ENCODE results near the gene MXRA8. TPM values are rescaled to one million over a fixed set of nuclear protein-coding genes. Genes with fewer than 3 reads are reported as not detected.

The MXRA8 gene
- total and polyA plus RNA-seq, 9 of the 15 experiments (the other 6 are each of a cell fraction or from before 2014, with no cell fraction given) = 0.66 to 11.3 (median 6.3) TPM

DNA sequence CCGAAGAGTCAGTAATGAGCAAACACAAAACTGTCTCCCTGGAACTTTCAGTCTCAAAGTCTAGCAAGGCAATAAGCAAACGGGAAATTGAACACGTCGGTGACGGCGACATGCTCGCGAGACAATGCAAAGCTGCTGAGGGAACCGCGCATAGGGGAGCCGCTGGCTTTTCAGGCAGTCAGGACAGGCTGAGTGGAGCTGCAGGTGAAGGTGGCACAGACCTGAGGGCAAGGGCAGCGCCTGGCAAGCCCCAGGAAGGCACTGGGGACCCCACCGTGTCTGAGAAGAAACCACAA, 38.8 kb downstream of the MXRA8 start:
- ATAC-seq (no peak), FAIRE-seq (no peak), DNase-seq (ENCODE audit: extremely low read depth in 1 of 4, low spot score in 3 of 4) (no peak)
- Histone ChIP-seq H3K4me1 (replicated peaks in 1 of 2; ENCODE audit: control insufficient read depth in 2 of 2, insufficient read depth in 2 of 2, low read length in 2 of 2) (peaks cover 37 to 81% of the 10 kb centered on the region in 2 experiments), H3K79me2 (ENCODE audit: control insufficient read depth, insufficient read depth, low read length) (peaks cover 66% of the 10 kb centered on the region), H4K20me1 (replicated peaks; ENCODE audit: control insufficient read depth, insufficient read depth, low read length) (peaks cover 28% of the 10 kb centered on the region; the same call in 1 of the 2 replicates), H3K9ac (ENCODE audit: insufficient read depth in 1 of 2, low read depth in 2 of 2, low read length in 2 of 2) (peak overlapping the region in 1 of 2 experiments; percentile 83; a peak in 2 of 4 replicates), H3K27me3 (ENCODE audit: control insufficient read depth in 2 of 2, insufficient read depth in 2 of 2, low read length in 2 of 2) (no peaks in the 10 kb centered on the region), H3K36me3 (ENCODE audit: control insufficient read depth, insufficient read depth, low read length) (peaks cover 74% of the 10 kb centered on the region), H3K9me3 (replicated peaks; ENCODE audit: control insufficient read depth, insufficient read depth, low read depth, low read length) (no peaks in the 10 kb centered on the region), H3K4me2 (ENCODE audit: insufficient read depth, low read length) (no peak overlapping the region), H3K4me3 (no peak overlapping the region), H3K9me1 (ENCODE audit: control insufficient read depth, insufficient read depth, low read length) (peaks cover 13% of the 10 kb centered on the region), H2AFZ (ENCODE audit: low read depth, low read length) (no peak overlapping the region), H3K27ac (ENCODE audit: extremely low read depth, low read depth, low read length) (no peak overlapping the region; the same call in 2 of the 3 replicates)
- in situ Hi-C loops (cut with MboI) = no loop called here
- ChIA-PET POLR2A (interaction anchor here (4.3 kb wide), 1 partner anchor 9 kb away, joined by 30 read pairs; no protein-coding TSS in a partner anchor), CTCF (ENCODE audit: low intra/inter-chr PET ratio) (no interaction called here)
- 88% methylated on average over 11 of the region's 13 CpGs for WGBS (ENCODE audit: insufficient coverage, low coverage, missing lambda C conversion rate)
- intact Hi-C loops (cut with micrococcal nuclease) = no loop called here
- no TSS peak for BruUV-seq (replicated peaks)
- no peak for TF ChIP-seq EGR1 (conservative IDR thresholded peaks at IDR 0.05)
- TF ChIP-seq RFX7 (CRISPR knock-in tag; IDR thresholded peaks at IDR 0.05) = no peak
- no peak for TF ChIP-seq SREBF2 (CRISPR knock-in tag; IDR thresholded peaks at IDR 0.05)
- no peak for TF ChIP-seq DDX20 (tag; IDR thresholded peaks at IDR 0.05; ENCODE audit: low read depth)
- TF ChIP-seq RBFOX2 (IDR thresholded peaks at IDR 0.05; ENCODE audit: low read depth, low read length) = no peak
- TF ChIP-seq, protein P1, sequence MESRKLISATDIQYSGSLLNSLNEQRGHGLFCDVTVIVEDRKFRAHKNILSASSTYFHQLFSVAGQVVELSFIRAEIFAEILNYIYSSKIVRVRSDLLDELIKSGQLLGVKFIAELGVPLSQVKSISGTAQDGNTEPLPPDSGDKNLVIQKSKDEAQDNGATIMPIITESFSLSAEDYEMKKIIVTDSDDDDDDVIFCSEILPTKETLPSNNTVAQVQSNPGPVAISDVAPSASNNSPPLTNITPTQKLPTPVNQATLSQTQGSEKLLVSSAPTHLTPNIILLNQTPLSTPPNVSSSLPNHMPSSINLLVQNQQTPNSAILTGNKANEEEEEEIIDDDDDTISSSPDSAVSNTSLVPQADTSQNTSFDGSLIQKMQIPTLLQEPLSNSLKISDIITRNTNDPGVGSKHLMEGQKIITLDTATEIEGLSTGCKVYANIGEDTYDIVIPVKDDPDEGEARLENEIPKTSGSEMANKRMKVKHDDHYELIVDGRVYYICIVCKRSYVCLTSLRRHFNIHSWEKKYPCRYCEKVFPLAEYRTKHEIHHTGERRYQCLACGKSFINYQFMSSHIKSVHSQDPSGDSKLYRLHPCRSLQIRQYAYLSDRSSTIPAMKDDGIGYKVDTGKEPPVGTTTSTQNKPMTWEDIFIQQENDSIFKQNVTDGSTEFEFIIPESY (CRISPR knock-in tag; IDR thresholded peaks at IDR 0.05) = peak; percentile 81
- TF ChIP-seq ZNF436 (CRISPR knock-in tag; IDR thresholded peaks at IDR 0.05) = no peak
- TF ChIP-seq, protein P2, sequence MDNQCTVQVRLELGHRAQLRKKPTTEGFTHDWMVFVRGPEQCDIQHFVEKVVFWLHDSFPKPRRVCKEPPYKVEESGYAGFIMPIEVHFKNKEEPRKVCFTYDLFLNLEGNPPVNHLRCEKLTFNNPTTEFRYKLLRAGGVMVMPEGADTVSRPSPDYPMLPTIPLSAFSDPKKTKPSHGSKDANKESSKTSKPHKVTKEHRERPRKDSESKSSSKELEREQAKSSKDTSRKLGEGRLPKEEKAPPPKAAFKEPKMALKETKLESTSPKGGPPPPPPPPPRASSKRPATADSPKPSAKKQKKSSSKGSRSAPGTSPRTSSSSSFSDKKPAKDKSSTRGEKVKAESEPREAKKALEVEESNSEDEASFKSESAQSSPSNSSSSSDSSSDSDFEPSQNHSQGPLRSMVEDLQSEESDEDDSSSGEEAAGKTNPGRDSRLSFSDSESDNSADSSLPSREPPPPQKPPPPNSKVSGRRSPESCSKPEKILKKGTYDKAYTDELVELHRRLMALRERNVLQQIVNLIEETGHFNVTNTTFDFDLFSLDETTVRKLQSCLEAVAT (IDR thresholded peaks at IDR 0.05) = peak in 1 of 2 experiments; percentile 96; a peak in 2 of 4 replicates
- TF ChIP-seq RBM22 (IDR thresholded peaks at IDR 0.05; ENCODE audit: low read depth, low read length, poor library complexity, severe bottlenecking) = peak; percentile 36
- no peak for TF ChIP-seq ZNF699 (CRISPR knock-in tag; IDR thresholded peaks at IDR 0.05; ENCODE audit: insufficient replicate concordance)
- TF ChIP-seq POLR2G (IDR thresholded peaks at IDR 0.05; ENCODE audit: low read depth, low read length) = peak; percentile 51; the same call in 1 of the 2 replicates
- no peak for TF ChIP-seq DPF2 (IDR thresholded peaks at IDR 0.05)
- TF ChIP-seq STAT5B (CRISPR knock-in tag; IDR thresholded peaks at IDR 0.05) = no peak
- no peak for TF ChIP-seq CAMTA2 (CRISPR knock-in tag; conservative IDR thresholded peaks at IDR 0.05)
- no peak for TF ChIP-seq PTRF (tag; IDR thresholded peaks at IDR 0.05)
- no peak for TF ChIP-seq COPS2 (conservative IDR thresholded peaks at IDR 0.05)
- no peak for TF ChIP-seq TBP (optimal IDR thresholded peaks at IDR 0.05; ENCODE audit: low read depth, low read length)
- TF ChIP-seq, protein P3, sequence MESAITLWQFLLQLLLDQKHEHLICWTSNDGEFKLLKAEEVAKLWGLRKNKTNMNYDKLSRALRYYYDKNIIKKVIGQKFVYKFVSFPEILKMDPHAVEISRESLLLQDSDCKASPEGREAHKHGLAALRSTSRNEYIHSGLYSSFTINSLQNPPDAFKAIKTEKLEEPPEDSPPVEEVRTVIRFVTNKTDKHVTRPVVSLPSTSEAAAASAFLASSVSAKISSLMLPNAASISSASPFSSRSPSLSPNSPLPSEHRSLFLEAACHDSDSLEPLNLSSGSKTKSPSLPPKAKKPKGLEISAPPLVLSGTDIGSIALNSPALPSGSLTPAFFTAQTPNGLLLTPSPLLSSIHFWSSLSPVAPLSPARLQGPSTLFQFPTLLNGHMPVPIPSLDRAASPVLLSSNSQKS (CRISPR knock-in tag; IDR thresholded peaks at IDR 0.05) = no peak
- TF ChIP-seq ZKSCAN1 (IDR thresholded peaks at IDR 0.05; ENCODE audit: low read depth, low read length) = no peak
- no peak for TF ChIP-seq TCFL5 (CRISPR knock-in tag; conservative IDR thresholded peaks at IDR 0.05)
- no peak for TF ChIP-seq FOXK1 (CRISPR knock-in tag; IDR thresholded peaks at IDR 0.05; ENCODE audit: borderline replicate concordance)
- TF ChIP-seq FUS (optimal IDR thresholded peaks at IDR 0.05; ENCODE audit: low read depth, low read length) = no peak
- no peak for TF ChIP-seq SMARCE1 (IDR thresholded peaks at IDR 0.05)
